ENCODE data around the gene SMIM32. TPM values are rescaled to one million over a fixed set of nuclear protein-coding genes. Genes with fewer than 3 reads are reported as not detected.

Gene SMIM32
- total and polyA plus RNA-seq, 2 donors from 2014 or later: 5.1 to 63.6 TPM

DNA sequence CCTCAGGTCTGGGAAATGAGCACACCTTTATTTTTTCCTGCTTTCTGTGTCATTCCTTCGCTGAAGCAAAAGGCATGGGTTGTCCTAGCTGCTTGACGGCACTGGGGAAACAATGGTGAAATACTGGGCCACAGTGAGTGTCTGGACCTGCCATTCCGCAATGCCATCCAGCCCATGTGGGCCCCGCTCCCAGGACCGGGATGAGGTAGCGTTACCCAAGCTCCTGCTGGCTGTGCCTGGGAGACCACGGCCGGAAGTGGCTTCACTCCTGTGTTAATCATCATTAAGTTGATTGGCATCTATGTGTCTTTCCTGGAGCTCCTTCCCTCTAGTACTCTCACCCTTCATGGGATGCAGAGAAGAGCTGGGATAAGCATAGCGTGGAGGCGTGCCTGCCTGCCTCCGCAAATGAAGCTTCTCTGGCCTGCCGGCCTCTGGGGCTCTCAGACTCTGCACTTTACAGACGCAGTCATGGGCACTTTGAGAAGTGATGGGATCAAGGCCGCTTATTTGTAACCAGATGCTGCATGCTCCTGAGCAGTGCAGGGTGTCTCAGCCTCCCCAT lies 16.5 kb upstream of the SMIM32 start:
- no peaks in the 10 kb centered on the region for H3K9me3 ChIP-seq (ENCODE audit: control insufficient read depth in 2 of 3, insufficient read depth in 1 of 3, low read length in 3 of 3)
- intact Hi-C loops (cut with DNase I): no loop called here
- TF ChIP-seq, protein P1, sequence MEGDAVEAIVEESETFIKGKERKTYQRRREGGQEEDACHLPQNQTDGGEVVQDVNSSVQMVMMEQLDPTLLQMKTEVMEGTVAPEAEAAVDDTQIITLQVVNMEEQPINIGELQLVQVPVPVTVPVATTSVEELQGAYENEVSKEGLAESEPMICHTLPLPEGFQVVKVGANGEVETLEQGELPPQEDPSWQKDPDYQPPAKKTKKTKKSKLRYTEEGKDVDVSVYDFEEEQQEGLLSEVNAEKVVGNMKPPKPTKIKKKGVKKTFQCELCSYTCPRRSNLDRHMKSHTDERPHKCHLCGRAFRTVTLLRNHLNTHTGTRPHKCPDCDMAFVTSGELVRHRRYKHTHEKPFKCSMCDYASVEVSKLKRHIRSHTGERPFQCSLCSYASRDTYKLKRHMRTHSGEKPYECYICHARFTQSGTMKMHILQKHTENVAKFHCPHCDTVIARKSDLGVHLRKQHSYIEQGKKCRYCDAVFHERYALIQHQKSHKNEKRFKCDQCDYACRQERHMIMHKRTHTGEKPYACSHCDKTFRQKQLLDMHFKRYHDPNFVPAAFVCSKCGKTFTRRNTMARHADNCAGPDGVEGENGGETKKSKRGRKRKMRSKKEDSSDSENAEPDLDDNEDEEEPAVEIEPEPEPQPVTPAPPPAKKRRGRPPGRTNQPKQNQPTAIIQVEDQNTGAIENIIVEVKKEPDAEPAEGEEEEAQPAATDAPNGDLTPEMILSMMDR (IDR thresholded peaks at IDR 0.05; ENCODE audit: borderline replicate concordance, extremely low read depth, insufficient read depth): no peak
- no peak overlapping the region for H3K27ac ChIP-seq (ENCODE audit: low read depth in 2 of 2, low read length in 2 of 2)
- no peak overlapping the region for H3K4me3 ChIP-seq (ENCODE audit: low read length in 3 of 3)
- no peak for FAIRE-seq
- H3K36me3 ChIP-seq (ENCODE audit: control insufficient read depth in 2 of 3, insufficient read depth in 3 of 3, low read length in 3 of 3): no peaks in the 10 kb centered on the region
- no peaks in the 10 kb centered on the region for H3K4me1 ChIP-seq (ENCODE audit: control insufficient read depth in 2 of 3, insufficient read depth in 2 of 3, low read depth in 1 of 3, low read length in 3 of 3)
- DNase-seq: peak in 1 of 5 donors; percentile 62
- no peaks in the 10 kb centered on the region for H3K27me3 ChIP-seq (ENCODE audit: control insufficient read depth, insufficient read depth, low read length)
- no peak overlapping the region for H3K9ac ChIP-seq (ENCODE audit: low read length in 3 of 3)

DNA sequence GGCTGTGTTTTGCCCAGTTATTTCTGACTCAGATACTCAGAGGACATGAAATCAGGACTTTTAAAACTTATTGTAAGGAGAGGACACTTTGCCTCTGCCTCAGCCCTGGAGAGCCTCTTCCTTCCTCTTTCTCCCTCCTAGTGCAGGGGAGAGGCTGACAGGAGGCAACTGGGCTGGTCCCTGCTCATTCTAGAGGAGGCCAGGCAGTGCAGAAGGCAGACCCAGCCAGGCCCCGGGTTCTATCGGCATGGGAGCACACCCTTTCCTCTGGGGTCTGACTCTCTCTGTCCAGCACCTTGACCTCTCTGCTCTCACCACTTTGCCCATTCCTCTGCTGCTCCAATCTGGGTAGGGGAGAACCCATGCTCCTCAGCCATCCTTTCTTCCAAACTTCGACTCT lies 16.0 kb upstream of the SMIM32 start:
- Histone ChIP-seq H3K4me3 (ENCODE audit: low read length in 3 of 3) (no peak overlapping the region), H3K4me1 (ENCODE audit: control insufficient read depth in 2 of 3, insufficient read depth in 2 of 3, low read depth in 1 of 3, low read length in 3 of 3) (no peaks in the 10 kb centered on the region), H3K9ac (ENCODE audit: low read length in 3 of 3) (no peak overlapping the region), H3K36me3 (ENCODE audit: control insufficient read depth in 2 of 3, insufficient read depth in 3 of 3, low read length in 3 of 3) (no peaks in the 10 kb centered on the region), H3K27me3 (ENCODE audit: control insufficient read depth, insufficient read depth, low read length) (no peaks in the 10 kb centered on the region), H3K27ac (ENCODE audit: low read depth in 2 of 2, low read length in 2 of 2) (no peak overlapping the region), H3K9me3 (ENCODE audit: control insufficient read depth in 2 of 3, insufficient read depth in 1 of 3, low read length in 3 of 3) (no peaks in the 10 kb centered on the region)
- FAIRE-seq (no peak), DNase-seq (peak in 1 of 5 donors; percentile 4)
- intact Hi-C loops (cut with DNase I): no loop called here
- TF ChIP-seq, protein P1 (IDR thresholded peaks at IDR 0.05; ENCODE audit: borderline replicate concordance, extremely low read depth, insufficient read depth): no peak

DNA sequence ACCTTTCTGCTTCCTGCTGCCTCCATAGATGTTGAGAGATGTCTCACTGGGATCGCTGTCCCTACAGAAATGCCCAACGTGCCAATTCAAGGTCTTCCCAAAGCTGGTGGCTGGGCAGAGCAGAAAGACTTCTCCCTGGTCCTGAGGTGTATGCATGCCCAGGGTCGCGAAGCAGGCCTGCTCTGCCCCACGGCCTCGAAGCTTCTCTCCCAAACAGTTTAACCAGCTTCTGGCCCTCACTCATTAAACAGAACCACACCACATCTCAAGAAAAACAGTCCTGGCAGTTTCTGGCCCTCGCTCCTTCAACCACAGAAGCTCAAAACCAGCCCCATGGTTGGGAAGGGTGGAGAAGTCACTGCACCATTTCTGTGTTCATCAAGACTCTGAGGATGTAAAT lies 14.7 kb upstream of the SMIM32 start:
- Histone ChIP-seq H3K4me3 (ENCODE audit: low read length in 3 of 3) (no peak overlapping the region), H3K4me1 (ENCODE audit: control insufficient read depth in 2 of 3, insufficient read depth in 2 of 3, low read depth in 1 of 3, low read length in 3 of 3) (no peaks in the 10 kb centered on the region), H3K9ac (ENCODE audit: low read length in 3 of 3) (no peak overlapping the region), H3K9me3 (ENCODE audit: control insufficient read depth in 2 of 3, insufficient read depth in 1 of 3, low read length in 3 of 3) (no peaks in the 10 kb centered on the region), H3K27me3 (ENCODE audit: control insufficient read depth, insufficient read depth, low read length) (no peaks in the 10 kb centered on the region), H3K36me3 (ENCODE audit: control insufficient read depth in 2 of 3, insufficient read depth in 3 of 3, low read length in 3 of 3) (no peaks in the 10 kb centered on the region), H3K27ac (ENCODE audit: low read depth in 2 of 2, low read length in 2 of 2) (no peak overlapping the region)
- TF ChIP-seq, protein P1 (IDR thresholded peaks at IDR 0.05; ENCODE audit: borderline replicate concordance, extremely low read depth, insufficient read depth): no peak
- intact Hi-C loops (cut with DNase I): no loop called here
- peak in 1 of 5 donors; percentile 20 for DNase-seq
- no peak for FAIRE-seq

DNA sequence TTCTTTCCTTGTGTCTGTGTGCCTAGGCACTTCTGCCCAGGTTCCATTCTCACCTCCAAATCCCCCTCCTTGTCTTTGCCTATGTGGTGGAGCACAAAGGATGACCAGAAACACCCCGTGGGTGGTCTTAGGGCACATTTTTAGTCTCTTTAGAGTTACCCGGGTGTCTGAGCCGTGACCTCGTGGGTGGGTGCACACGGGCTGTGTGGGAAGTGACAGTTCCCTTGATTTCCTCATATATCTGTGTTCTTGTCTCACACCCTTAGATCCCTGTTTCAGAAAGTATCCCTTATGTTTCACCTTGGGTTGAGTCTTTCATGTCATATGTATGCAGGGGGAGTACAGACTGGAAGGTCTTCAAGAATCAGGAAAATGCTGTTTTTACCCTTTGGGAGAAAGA lies 13.4 kb upstream of the SMIM32 start:
- Histone ChIP-seq H3K36me3 (ENCODE audit: control insufficient read depth in 2 of 3, insufficient read depth in 3 of 3, low read length in 3 of 3) (no peaks in the 10 kb centered on the region), H3K4me3 (ENCODE audit: low read length in 3 of 3) (no peak overlapping the region), H3K27me3 (ENCODE audit: control insufficient read depth, insufficient read depth, low read length) (no peaks in the 10 kb centered on the region), H3K27ac (ENCODE audit: low read depth in 2 of 2, low read length in 2 of 2) (no peak overlapping the region), H3K9me3 (ENCODE audit: control insufficient read depth in 2 of 3, insufficient read depth in 1 of 3, low read length in 3 of 3) (no peaks in the 10 kb centered on the region), H3K4me1 (ENCODE audit: control insufficient read depth in 2 of 3, insufficient read depth in 2 of 3, low read depth in 1 of 3, low read length in 3 of 3) (no peaks in the 10 kb centered on the region), H3K9ac (ENCODE audit: low read length in 3 of 3) (no peak overlapping the region)
- DNase-seq (no peak), FAIRE-seq (no peak)
- TF ChIP-seq, protein P1 (IDR thresholded peaks at IDR 0.05; ENCODE audit: borderline replicate concordance, extremely low read depth, insufficient read depth): no peak
- intact Hi-C loops (cut with DNase I): no loop called here

All from kidney (tissue), 14 donors.